Duodenal mucosa (tissue), 2 donors: ENCODE results near the gene NPTX2.

Source experiments
- H3K27ac ChIP-seq: one replicate; pipeline ENCODE4 v1.7.0; 2013; ENCODE audit warnings: low read depth, low read length
- H3K27me3 ChIP-seq, 2 donors: one replicate each; pipeline ENCODE4 v1.7.0; 2013; ENCODE audit warnings: low read length in 2 of 2, control low read depth in 1 of 2; ENCODE audit not compliant: insufficient read depth in 2 of 2, control insufficient read depth in 1 of 2
- H3K36me3 ChIP-seq, 2 donors: one replicate each; pipeline ENCODE4 v1.7.0; 2013; ENCODE audit warnings: low read length in 2 of 2, control low read depth in 1 of 2; ENCODE audit not compliant: insufficient read depth in 2 of 2, control insufficient read depth in 1 of 2
- H3K4me1 ChIP-seq, 2 donors: one replicate each; pipeline ENCODE4 v1.7.0; 2013; ENCODE audit warnings: low read length in 2 of 2, control low read depth in 1 of 2; ENCODE audit not compliant: insufficient read depth in 2 of 2, control insufficient read depth in 1 of 2
- H3K4me3 ChIP-seq, 2 donors: one replicate each; pipeline ENCODE4 v1.7.0; 2013; ENCODE audit warnings: low read length in 2 of 2, low read depth in 1 of 2
- H3K9ac ChIP-seq, 2 donors: one replicate each; pipeline ENCODE4 v1.7.0; 2013; ENCODE audit warnings: low read length in 2 of 2, low read depth in 1 of 2
- H3K9me3 ChIP-seq, 2 donors: one replicate each; pipeline ENCODE4 v1.7.0; 2013; ENCODE audit warnings: low read length in 2 of 2, control low read depth in 1 of 2; ENCODE audit not compliant: control insufficient read depth in 1 of 2

The NPTX2 gene

GRCh38 chr7:98669329-98670000 lies 52.4 kb downstream of the NPTX2 start:
- no peaks in the 10 kb centered on the region for H3K27me3 ChIP-seq
- H3K36me3 ChIP-seq = no peaks in the 10 kb centered on the region
- H3K27ac ChIP-seq = no peak overlapping the region
- H3K9me3 ChIP-seq = no peaks in the 10 kb centered on the region
- no peaks in the 10 kb centered on the region for H3K4me1 ChIP-seq
- no peak overlapping the region for H3K9ac ChIP-seq
- no peak overlapping the region for H3K4me3 ChIP-seq

- H3K27me3 ChIP-seq = no peaks in the 10 kb centered on the region
- no peak overlapping the region for H3K27ac ChIP-seq
- H3K9me3 ChIP-seq = no peaks in the 10 kb centered on the region
- no peak overlapping the region for H3K9ac ChIP-seq
- no peaks in the 10 kb centered on the region for H3K4me1 ChIP-seq
- H3K4me3 ChIP-seq = no peak overlapping the region
- no peaks in the 10 kb centered on the region for H3K36me3 ChIP-seq
These were observed 53.1 kb downstream of the NPTX2 start for GRCh38 chr7:98670186-98670585.

GRCh38 chr7:98671733-98672331 lies 54.7 kb downstream of the NPTX2 start:
- Histone ChIP-seq H3K9me3 (no peaks in the 10 kb centered on the region), H3K27me3 (no peaks in the 10 kb centered on the region), H3K4me3 (no peak overlapping the region), H3K4me1 (no peaks in the 10 kb centered on the region), H3K27ac (no peak overlapping the region), H3K9ac (no peak overlapping the region), H3K36me3 (no peaks in the 10 kb centered on the region)

GRCh38 chr7:98674461-98674860 lies 57.4 kb downstream of the NPTX2 start:
- H3K27ac ChIP-seq = no peak overlapping the region
- no peaks in the 10 kb centered on the region for H3K4me1 ChIP-seq
- peaks cover 0 to 2% of the 10 kb centered on the region in 2 donors for H3K9me3 ChIP-seq
- H3K9ac ChIP-seq = no peak overlapping the region
- H3K27me3 ChIP-seq = no peaks in the 10 kb centered on the region
- H3K36me3 ChIP-seq = no peaks in the 10 kb centered on the region
- H3K4me3 ChIP-seq = no peak overlapping the region

GRCh38 chr7:98674881-98675280 lies 57.8 kb downstream of the NPTX2 start:
- Histone ChIP-seq H3K4me3 (no peak overlapping the region), H3K4me1 (no peaks in the 10 kb centered on the region), H3K9ac (no peak overlapping the region), H3K27ac (no peak overlapping the region), H3K27me3 (no peaks in the 10 kb centered on the region), H3K9me3 (peaks cover 0 to 2% of the 10 kb centered on the region in 2 donors), H3K36me3 (no peaks in the 10 kb centered on the region)

- Histone ChIP-seq H3K9ac (no peak overlapping the region), H3K27me3 (no peaks in the 10 kb centered on the region), H3K4me1 (no peaks in the 10 kb centered on the region), H3K36me3 (no peaks in the 10 kb centered on the region), H3K9me3 (peaks cover 0 to 2% of the 10 kb centered on the region in 2 donors), H3K27ac (no peak overlapping the region), H3K4me3 (no peak overlapping the region)
These were observed 61.1 kb downstream of the NPTX2 start for GRCh38 chr7:98678215-98678614.
